ENCODE measurements around the gene CABYR. TPM values are rescaled to one million over a fixed set of nuclear protein-coding genes. Genes with fewer than 3 reads are reported as not detected.

Gene CABYR
- total RNA-seq, 2 donors from 2014 or later = 13.2 to 39.5 TPM

DNA sequence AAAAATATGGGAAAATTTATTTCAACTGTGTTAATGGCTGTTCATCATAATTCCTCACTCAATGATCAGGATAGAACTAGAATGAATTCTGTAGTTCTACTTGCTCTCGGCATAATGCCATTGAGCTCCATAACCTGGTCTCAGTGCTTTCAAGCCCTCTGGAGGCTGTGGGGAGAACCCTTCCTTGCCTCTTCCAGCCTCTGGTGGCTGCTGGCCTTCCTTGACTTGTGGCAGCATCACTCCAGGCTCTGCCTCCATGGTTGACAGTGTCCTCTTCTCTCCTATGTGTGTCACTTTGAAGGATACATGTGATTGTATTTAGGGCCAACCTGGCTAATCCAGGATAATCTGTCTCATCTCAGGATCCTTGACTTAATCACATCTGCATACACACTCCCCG lies 26.9 kb upstream of the CABYR start:
- no peak for TF ChIP-seq POLR2AphosphoS5 (IDR thresholded peaks at IDR 0.05)
- no peak for TF ChIP-seq CTCF (IDR thresholded peaks at IDR 0.05)
- no peak for TF ChIP-seq POLR2A (IDR thresholded peaks at IDR 0.05)

GRCh38 chr18:24112464-24112863 lies 26.4 kb upstream of the CABYR start:
- Histone ChIP-seq H3K4me1 (replicated peaks) (no peaks in the 10 kb centered on the region), H3K27me3 (replicated peaks; ENCODE audit: insufficient read depth) (no peaks in the 10 kb centered on the region), H3K27ac (no peak overlapping the region), H3K36me3 (no peaks in the 10 kb centered on the region), H3K9me3 (no peaks in the 10 kb centered on the region), H3K4me3 (no peak overlapping the region)
- no peak for DNase-seq (ENCODE audit: low spot score)
- intact Hi-C loops (cut with DNase I) = loop anchor here (10.0 kb wide), 1 partner anchor 288 kb away; no protein-coding TSS in a partner anchor
- WGBS = 89% methylated on average over 4 of the region's 4 CpGs
- no peak for TF ChIP-seq POLR2A (IDR thresholded peaks at IDR 0.05)
- TF ChIP-seq POLR2AphosphoS5 (IDR thresholded peaks at IDR 0.05) = no peak
- TF ChIP-seq CTCF (IDR thresholded peaks at IDR 0.05) = no peak

More for the DNA sequence above, 26.9 kb upstream of the CABYR start:
- H3K4me3 ChIP-seq = no peak overlapping the region
- H3K27me3 ChIP-seq (replicated peaks; ENCODE audit: insufficient read depth) = no peaks in the 10 kb centered on the region
- no peaks in the 10 kb centered on the region for H3K4me1 ChIP-seq (replicated peaks)
- no peaks in the 10 kb centered on the region for H3K9me3 ChIP-seq
- H3K27ac ChIP-seq = no peak overlapping the region
- 97% methylated on average over 2 of the region's 2 CpGs for WGBS
- H3K36me3 ChIP-seq = no peaks in the 10 kb centered on the region
- intact Hi-C loops (cut with DNase I) = loop anchor here (10.0 kb wide), 1 partner anchor 287 kb away; no protein-coding TSS in a partner anchor
- no peak for DNase-seq (ENCODE audit: low spot score)

GRCh38 chr18:24112874-24113615 lies 25.8 kb upstream of the CABYR start:
- H3K4me1 ChIP-seq (replicated peaks) = no peaks in the 10 kb centered on the region
- H3K4me3 ChIP-seq = no peak overlapping the region
- H3K27me3 ChIP-seq (replicated peaks; ENCODE audit: insufficient read depth) = no peaks in the 10 kb centered on the region
- intact Hi-C loops (cut with DNase I) = loop anchor here (10.0 kb wide), 1 partner anchor 288 kb away; no protein-coding TSS in a partner anchor
- WGBS = 83% methylated on average over 15 of the region's 15 CpGs
- H3K9me3 ChIP-seq = no peaks in the 10 kb centered on the region
- H3K36me3 ChIP-seq = no peaks in the 10 kb centered on the region
- TF ChIP-seq POLR2AphosphoS5 (IDR thresholded peaks at IDR 0.05) = no peak
- no peak for TF ChIP-seq CTCF (IDR thresholded peaks at IDR 0.05)
- no peak for TF ChIP-seq POLR2A (IDR thresholded peaks at IDR 0.05)
- no peak for DNase-seq (ENCODE audit: low spot score)
- H3K27ac ChIP-seq = no peak overlapping the region

- no peak for DNase-seq (ENCODE audit: low spot score)
- intact Hi-C loops (cut with DNase I) = loop anchor here (5.0 to 10.0 kb wide), 2 partner anchors 198 to 290 kb away; no protein-coding TSS in a partner anchor
- Histone ChIP-seq H3K27me3 (replicated peaks; ENCODE audit: insufficient read depth) (no peaks in the 10 kb centered on the region), H3K36me3 (no peaks in the 10 kb centered on the region), H3K27ac (no peak overlapping the region), H3K9me3 (no peaks in the 10 kb centered on the region), H3K4me3 (no peak overlapping the region), H3K4me1 (replicated peaks) (no peaks in the 10 kb centered on the region)
- TF ChIP-seq CTCF (IDR thresholded peaks at IDR 0.05) (no peak), POLR2AphosphoS5 (IDR thresholded peaks at IDR 0.05) (no peak), POLR2A (IDR thresholded peaks at IDR 0.05) (no peak)
- 85% methylated on average over 4 of the region's 4 CpGs for WGBS
Measured at GRCh38 chr18:24114924-24115549, 23.8 kb upstream of the CABYR start.
